Endothelial cell of umbilical vein (primary cell): Measurements from ENCODE around the gene TUB. TPM values are rescaled to one million over a fixed set of nuclear protein-coding genes. Genes with fewer than 3 reads are reported as not detected.

Experiments
- BruUV-seq: library from RNA; stranded (reverse); fragments of 400-500 nt; replicated peaks from 2 replicates; lab custom pipeline; 2021; lab: Mats Ljungman, UMichigan
- CTCF ChIA-PET: fragments of 300-600, 350-600 bp; sonication (Branson Sonifier 250); formaldehyde crosslinking; loops from one replicate; lab custom pipeline; 2021; ENCODE audit warnings: antibody characterized with exemption, inconsistent platforms; lab: Charles Lee
- POLR2A ChIA-PET: fragments of 300-600, 350-600 bp; sonication (Branson Sonifier 250); formaldehyde crosslinking; loops from one replicate; lab custom pipeline; 2021; ENCODE audit warnings: antibody characterized with exemption, inconsistent platforms; lab: Charles Lee
- DNase-seq: peaks from one replicate; pipeline ENCODE4 v3.0.0-alpha.2; 2011; ENCODE audit warnings: low read depth, low spot score
- FAIRE-seq: peaks from 2 replicates; lab custom pipeline; 2011; peaks lifted over from hg19 to GRCh38; lab: Jason Lieb, UNC
- H2AFZ ChIP-seq: 2 replicates; pipeline ENCODE4 v1.6.0; 2012; ENCODE audit warnings: low read depth, low read length, control low read depth, inconsistent platforms
- H3K27ac ChIP-seq: 2 replicates; pipeline ENCODE4 v1.5.1; 2011; ENCODE audit warnings: low read depth, mild to moderate bottlenecking, control low read depth, low read length, moderate library complexity; ENCODE audit not compliant: insufficient read depth
- H3K27me3 ChIP-seq, 2 experiments: 2 replicates each; pipeline versions ENCODE4 v1.6.0 to v1.6.1; 2011; ENCODE audit warnings: low read length in 2 of 2, mixed read lengths in 1 of 2; ENCODE audit not compliant: control insufficient read depth in 2 of 2, insufficient read depth in 2 of 2
- H3K36me3 ChIP-seq, 2 experiments: 2 replicates in 1 of 2; 3 replicates in 1 of 2; pipeline ENCODE4 v1.5.1; 2011; ENCODE audit warnings: low read length in 2 of 2, mild to moderate bottlenecking in 1 of 2, moderate library complexity in 1 of 2; ENCODE audit not compliant: control insufficient read depth in 2 of 2, insufficient read depth in 2 of 2; ENCODE audit errors: extremely low read depth in 1 of 2
- H3K4me1 ChIP-seq: 3 replicates; pipeline ENCODE4 v1.5.1; 2011; ENCODE audit warnings: mild to moderate bottlenecking, low read length; ENCODE audit not compliant: control insufficient read depth, insufficient read depth; ENCODE audit errors: extremely low read depth
- H3K4me2 ChIP-seq: 2 replicates; pipeline ENCODE4 v1.6.1; 2011; ENCODE audit warnings: low read length, control low read depth, mixed read lengths; ENCODE audit not compliant: insufficient read depth
- H3K4me3 ChIP-seq, 3 experiments: fragments of 200-600 bp in 1 of 3; sonication (generic), shearing (Covaris generic) in 1 of 3; replicated peaks in 1 of 3; 2 replicates each; pipeline ENCODE4 v1.5.1; 2011 to 2016; ENCODE audit warnings: control low read depth in 3 of 3, low read length in 3 of 3, mild to moderate bottlenecking in 2 of 3, inconsistent platforms in 1 of 3, low read depth in 1 of 3, moderate library complexity in 1 of 3; ENCODE audit not compliant: insufficient read depth in 1 of 3
- H3K79me2 ChIP-seq: 2 replicates; pipeline ENCODE4 v1.6.0; 2012; ENCODE audit warnings: low read length, inconsistent platforms; ENCODE audit not compliant: control insufficient read depth, insufficient read depth
- H3K9ac ChIP-seq: replicated peaks from 2 replicates; pipeline ENCODE3; 2011; ENCODE audit warnings: low read length, control low read depth; ENCODE audit not compliant: insufficient read depth; ENCODE audit errors: extremely low read depth
- H3K9me1 ChIP-seq: replicated peaks from 3 replicates; pipeline ENCODE4 v1.6.0; 2011; ENCODE audit warnings: mild to moderate bottlenecking, low read length; ENCODE audit not compliant: control insufficient read depth, insufficient read depth; ENCODE audit errors: extremely low read depth
- H3K9me3 ChIP-seq: replicated peaks from 2 replicates; pipeline ENCODE4 v1.5.1; 2012; ENCODE audit warnings: low read length, inconsistent platforms; ENCODE audit not compliant: control insufficient read depth, insufficient read depth
- H4K20me1 ChIP-seq: replicated peaks from 2 replicates; pipeline ENCODE3; 2011; ENCODE audit warnings: mild to moderate bottlenecking, low read length; ENCODE audit not compliant: control insufficient read depth, insufficient read depth; ENCODE audit errors: extremely low read depth
- EZH2 ChIP-seq: IDR thresholded peaks from 2 replicates; pipeline ENCODE4 v1.6.1; 2012; ENCODE audit warnings: borderline replicate concordance, low read depth, mild to moderate bottlenecking, moderate library complexity, low read length, inconsistent platforms; ENCODE audit not compliant: severe bottlenecking
- FOS ChIP-seq: IDR thresholded peaks from 2 replicates; pipeline ENCODE4 v1.6.1; 2011; ENCODE audit warnings: mild to moderate bottlenecking, low read length, moderate library complexity, borderline replicate concordance; ENCODE audit not compliant: insufficient read depth
- GATA2 ChIP-seq: IDR thresholded peaks from 2 replicates; pipeline ENCODE4 v1.7.0; 2011; ENCODE audit warnings: low read depth, mild to moderate bottlenecking, moderate library complexity, mixed read lengths, low read length; ENCODE audit not compliant: insufficient read length, insufficient read depth
- JUN ChIP-seq: IDR thresholded peaks from 2 replicates; pipeline ENCODE4 v1.6.1; 2011; ENCODE audit warnings: borderline replicate concordance, low read depth; ENCODE audit not compliant: insufficient read length, insufficient read depth
- POLR2AphosphoS5 ChIP-seq: IDR thresholded peaks from 2 replicates; pipeline ENCODE4 v1.6.1; 2012; ENCODE audit warnings: low read depth, mild to moderate bottlenecking, control low read depth, low read length, moderate library complexity; ENCODE audit not compliant: insufficient read depth
- dilution Hi-C: fragments of 300-500 bp; cut with MboI; formaldehyde crosslinking; loops from one replicate; pipeline ENCODE4 v1.15.0; 2019; ENCODE audit warnings: low sequenced_read_pairs; ENCODE audit not compliant: extremely low pct_ligation_motif_present
- intact Hi-C: fragments of 100-400 bp; cut with micrococcal nuclease; formaldehyde crosslinking; loops from one replicate; pipeline ENCODE4 v1.10.0; 2022
- polyA plus RNA-seq, 4 experiments: library from polyadenylated mRNA; depleted of rRNA in 3 of 4; stranded (reverse) in 3 of 4; unstranded in 1 of 4; fragments of >200 nt; gene quantifications; 2 replicates each; pipeline versions ENCODE4 v1.2.1 to v1.2.3, GENCODE V29; 2011 to 2012; ENCODE audit warnings: missing spikeins in 1 of 4
- total RNA-seq: library from RNA; stranded (reverse); gene quantifications from 2 replicates; pipeline ENCODE4 v1.2.3, GENCODE V29; 2021
- TF ChIP-seq, protein P1 (sequence below): IDR thresholded peaks from 2 replicates; pipeline ENCODE4 v1.6.1; 2011; ENCODE audit not compliant: insufficient read depth, insufficient read length

The TUB gene
- total and polyA plus RNA-seq, 2 donors (not counting 3 experiments of a cell fraction or from before 2014, with no cell fraction given), result 2.3 to 3.9 TPM

DNA sequence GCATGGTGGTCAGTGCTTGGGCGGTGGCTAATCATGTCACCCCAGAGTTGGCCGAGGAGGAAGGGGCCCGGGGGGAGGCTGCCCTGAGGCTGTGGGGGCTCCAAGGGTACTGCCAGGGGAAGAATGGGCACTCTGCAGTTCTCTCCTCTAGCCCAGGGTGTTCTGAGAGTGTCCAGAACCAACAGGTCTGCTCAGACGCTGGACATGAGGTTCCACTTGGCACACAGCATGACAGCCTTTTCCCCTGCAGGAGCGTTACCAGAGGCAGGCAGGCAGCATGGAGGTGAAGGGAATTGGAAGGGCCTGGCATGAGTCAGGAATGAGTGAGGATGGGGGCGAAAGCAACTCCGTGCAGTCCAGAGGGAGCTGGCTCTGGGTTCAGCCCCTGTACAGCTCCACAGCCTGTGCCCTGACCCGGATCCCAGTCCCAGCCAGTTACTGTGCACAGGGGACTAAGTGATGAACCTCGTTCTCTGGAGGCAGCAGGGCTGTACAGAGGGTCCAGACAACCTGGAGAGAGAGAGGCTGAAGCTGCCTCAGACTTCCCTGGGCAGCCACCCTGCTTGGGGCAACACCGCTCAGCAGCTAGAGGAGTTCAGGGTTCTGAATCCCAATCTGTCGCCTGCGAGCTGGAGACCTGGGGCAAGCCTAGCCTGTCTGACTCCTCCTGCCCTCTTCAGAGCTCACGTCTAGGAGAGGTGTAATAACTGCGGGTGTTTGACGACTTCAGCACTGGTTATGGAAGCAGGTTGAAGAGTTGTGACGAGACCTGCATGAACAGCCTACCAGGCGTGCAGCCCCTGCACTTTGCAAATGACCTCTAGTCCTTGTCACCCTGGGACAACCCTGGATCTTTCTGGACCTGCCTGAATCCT, 14.7 kb upstream of the TUB start:
- FAIRE-seq (no peak), DNase-seq (no peak)
- no peaks in the 10 kb centered on the region for H3K79me2 ChIP-seq
- H3K4me3 ChIP-seq, result no peak overlapping the region
- no peaks in the 10 kb centered on the region for H4K20me1 ChIP-seq
- H3K27me3 ChIP-seq, result no peaks in the 10 kb centered on the region
- no peaks in the 10 kb centered on the region for H3K36me3 ChIP-seq
- H3K9me1 ChIP-seq, result no peaks in the 10 kb centered on the region
- ChIA-PET CTCF (interaction anchor here (1.0 to 3.5 kb wide), 5 partner anchors 9 to 60 kb away, joined by 3 to 32 read pairs (median 5); no protein-coding TSS in a partner anchor), POLR2A (no interaction called here)
- no peak overlapping the region for H2AFZ ChIP-seq
- no peaks in the 10 kb centered on the region for H3K9me3 ChIP-seq
- no peak overlapping the region for H3K4me2 ChIP-seq
- dilution Hi-C loops (no loop called here), intact Hi-C loops (no loop called here)
- no peak overlapping the region for H3K27ac ChIP-seq
- TF ChIP-seq POLR2AphosphoS5 (no peak), FOS (no peak), EZH2 (no peak), JUN (no peak), GATA2 (no peak)
- TF ChIP-seq, protein P1, sequence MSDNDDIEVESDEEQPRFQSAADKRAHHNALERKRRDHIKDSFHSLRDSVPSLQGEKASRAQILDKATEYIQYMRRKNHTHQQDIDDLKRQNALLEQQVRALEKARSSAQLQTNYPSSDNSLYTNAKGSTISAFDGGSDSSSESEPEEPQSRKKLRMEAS, result no peak
- peaks cover 3% of the 10 kb centered on the region for H3K4me1 ChIP-seq
- H3K9ac ChIP-seq, result no peak overlapping the region
- BruUV-seq, result no TSS peak
